ENCODE measurements around the gene G2E3. TPM values are rescaled to one million over a fixed set of nuclear protein-coding genes. Genes with fewer than 3 reads are reported as not detected.
"Not testable (repeated sequence)": the region's sequence is repeated elsewhere in the genome, so short reads cannot be mapped to it uniquely, and the experiment has no call there.

G2E3 gene
- total and polyA plus RNA-seq, 2 experiments from 2014 or later = 67.4 to 113 TPM

- no peaks in the 10 kb centered on the region for H3K4me1 ChIP-seq (ENCODE audit: insufficient read depth)
- H3K9me3 Mint-ChIP-seq = no peaks in the 10 kb centered on the region
- H3K36me3 ChIP-seq (ENCODE audit: insufficient read depth) = peaks cover 79% of the 10 kb centered on the region
- no peaks in the 10 kb centered on the region for H3K27me3 ChIP-seq (ENCODE audit: insufficient read depth)
- no peak overlapping the region for H3K4me2 ChIP-seq
- H2AFZ ChIP-seq = no peak overlapping the region
- no peaks in the 10 kb centered on the region for H3K4me1 Mint-ChIP-seq
- no peak overlapping the region for H3K4me3 Mint-ChIP-seq
- H3K27ac Mint-ChIP-seq = no peak overlapping the region
- H3K27me3 Mint-ChIP-seq (ENCODE audit: insufficient read depth, low read depth, poor library complexity) = no peaks in the 10 kb centered on the region
- no peak for DNase-seq (ENCODE audit: low spot score)
- peaks cover 60% of the 10 kb centered on the region for H3K36me3 Mint-ChIP-seq (ENCODE audit: low read depth)
- H3K9me2 ChIP-seq (ENCODE audit: insufficient read depth) = no peaks in the 10 kb centered on the region
- H4K20me1 ChIP-seq (replicated peaks; ENCODE audit: insufficient read depth) = peaks cover 13% of the 10 kb centered on the region; the same call in 1 of the 2 replicates
- H3F3A ChIP-seq (replicated peaks; ENCODE audit: low read depth) = no peaks in the 10 kb centered on the region
- no peaks in the 10 kb centered on the region for H3K79me2 ChIP-seq (replicated peaks; ENCODE audit: insufficient read depth)
- ATAC-seq = no peak
- no peak overlapping the region for H3K4me3 ChIP-seq
- TF ChIP-seq JUNB (IDR thresholded peaks at IDR 0.05; ENCODE audit: unreplicated experiment) (no peak), POLR2AphosphoS5 (IDR thresholded peaks at IDR 0.05; ENCODE audit: low read depth) (no peak)
- no peak overlapping the region for H3K27ac ChIP-seq (ENCODE audit: low read depth)
Observed at GRCh38 chr14:30603402-30603801, 44.4 kb downstream of the G2E3 start.

- not testable (repeated sequence) for ATAC-seq; H3K4me3 ChIP-seq; H3K27ac Mint-ChIP-seq; H3K27me3 ChIP-seq (ENCODE audit: insufficient read depth); H3K4me1 Mint-ChIP-seq; H3K27me3 Mint-ChIP-seq (ENCODE audit: insufficient read depth, low read depth, poor library complexity); H3K9me3 Mint-ChIP-seq; H2AFZ ChIP-seq; DNase-seq (ENCODE audit: low spot score); H3K4me2 ChIP-seq; H3K79me2 ChIP-seq (replicated peaks; ENCODE audit: insufficient read depth); H3K9me2 ChIP-seq (ENCODE audit: insufficient read depth); H3K4me1 ChIP-seq (ENCODE audit: insufficient read depth); H3K4me3 Mint-ChIP-seq; H3F3A ChIP-seq (replicated peaks; ENCODE audit: low read depth); H3K27ac ChIP-seq (ENCODE audit: low read depth)
- peaks cover 52% of the 10 kb centered on the region for H3K36me3 Mint-ChIP-seq (ENCODE audit: low read depth)
- Histone ChIP-seq H3K36me3 (ENCODE audit: insufficient read depth) (peaks cover 68% of the 10 kb centered on the region), H4K20me1 (replicated peaks; ENCODE audit: insufficient read depth) (peaks cover 13% of the 10 kb centered on the region; the same call in 1 of the 2 replicates)
Observed at GRCh38 chr14:30604696-30605095, 45.7 kb downstream of the G2E3 start.

GRCh38 chr14:30607156-30607780, 48.3 kb downstream of the G2E3 start:
- H3K36me3 Mint-ChIP-seq (ENCODE audit: low read depth) = peaks cover 36% of the 10 kb centered on the region
- peaks cover 46% of the 10 kb centered on the region for H3K36me3 ChIP-seq (ENCODE audit: insufficient read depth)
- TF ChIP-seq POLR2AphosphoS5 (IDR thresholded peaks at IDR 0.05; ENCODE audit: low read depth) (no peak), ETS1 (IDR thresholded peaks at IDR 0.05) (no peak), JUNB (IDR thresholded peaks at IDR 0.05; ENCODE audit: unreplicated experiment) (no peak), ZNF114 (CRISPR knock-in tag; IDR thresholded peaks at IDR 0.05) (no peak), EZH2phosphoT487 (IDR thresholded peaks at IDR 0.05; ENCODE audit: unreplicated experiment) (no peak), ZNF331 (CRISPR knock-in tag; IDR thresholded peaks at IDR 0.05; ENCODE audit: low read depth) (no peak), REST (IDR thresholded peaks at IDR 0.05; ENCODE audit: unreplicated experiment) (no peak), NANOG (IDR thresholded peaks at IDR 0.05; ENCODE audit: borderline replicate concordance) (no peak), STAT1 (IDR thresholded peaks at IDR 0.05; ENCODE audit: unreplicated experiment) (no peak)

More at GRCh38 chr14:30607156-30607780, 48.3 kb downstream of the G2E3 start:
- Mint-ChIP-seq H3K27me3 (ENCODE audit: insufficient read depth, low read depth, poor library complexity) (no peaks in the 10 kb centered on the region), H3K9me3 (no peaks in the 10 kb centered on the region), H3K27ac (no peak overlapping the region), H3K4me1 (no peaks in the 10 kb centered on the region), H3K4me3 (no peak overlapping the region)
- ATAC-seq = no peak
- Histone ChIP-seq H3K4me1 (ENCODE audit: insufficient read depth) (no peaks in the 10 kb centered on the region), H3K79me2 (replicated peaks; ENCODE audit: insufficient read depth) (no peaks in the 10 kb centered on the region), H3K27me3 (ENCODE audit: insufficient read depth) (no peaks in the 10 kb centered on the region), H3K27ac (ENCODE audit: low read depth) (no peak overlapping the region), H3K4me2 (no peak overlapping the region), H2AFZ (no peak overlapping the region), H3F3A (replicated peaks; ENCODE audit: low read depth) (no peaks in the 10 kb centered on the region), H4K20me1 (replicated peaks; ENCODE audit: insufficient read depth) (peaks cover 4% of the 10 kb centered on the region; the same call in 1 of the 2 replicates), H3K4me3 (no peak overlapping the region), H3K9me2 (ENCODE audit: insufficient read depth) (no peaks in the 10 kb centered on the region)
- DNase-seq (ENCODE audit: low spot score) = no peak
